Kidney (tissue), 14 donors: Measurements from ENCODE around the gene TBL1X. TPM values are rescaled to one million over a fixed set of nuclear protein-coding genes. Genes with fewer than 3 reads are reported as not detected.

ENCODE experiments used
- DNase-seq, 5 donors: peaks; one replicate each; pipeline ENCODE4 v3.0.0-alpha.2; 2013 to 2020
- FAIRE-seq: peaks from 2 replicates; lab custom pipeline; 2012; peaks lifted over from hg19 to GRCh38; lab: Jason Lieb, UNC
- H3K27ac ChIP-seq, 2 donors: one replicate each; pipeline ENCODE4 v1.7.0; 2013; ENCODE audit warnings: low read depth in 2 of 2, low read length in 2 of 2, inconsistent platforms in 1 of 2
- H3K27me3 ChIP-seq: one replicate; pipeline ENCODE4 v1.7.1; 2013; ENCODE audit warnings: low read length, inconsistent platforms; ENCODE audit not compliant: control insufficient read depth, insufficient read depth
- H3K36me3 ChIP-seq, 3 donors: one replicate each; pipeline versions ENCODE4 v1.7.0 to v1.7.1; 2013; ENCODE audit warnings: low read length in 3 of 3, control low read depth in 1 of 3, inconsistent platforms in 1 of 3; ENCODE audit not compliant: insufficient read depth in 3 of 3, control insufficient read depth in 2 of 3
- H3K4me1 ChIP-seq, 3 donors: one replicate each; pipeline versions ENCODE4 v1.7.0 to v1.7.1; 2013; ENCODE audit warnings: low read length in 3 of 3, inconsistent platforms in 1 of 3, low read depth in 1 of 3; ENCODE audit not compliant: control insufficient read depth in 2 of 3, insufficient read depth in 2 of 3
- H3K4me3 ChIP-seq, 3 donors: one replicate each; pipeline versions ENCODE4 v1.7.0 to v1.8.1; 2013; ENCODE audit warnings: low read length in 3 of 3, control low read depth in 1 of 3, inconsistent platforms in 1 of 3
- H3K9ac ChIP-seq, 3 donors: one replicate each; pipeline versions ENCODE4 v1.7.0 to v1.7.1; 2013; ENCODE audit warnings: low read length in 3 of 3, control low read depth in 1 of 3, inconsistent platforms in 1 of 3
- H3K9me3 ChIP-seq, 3 donors: one replicate each; pipeline versions ENCODE4 v1.7.0 to v1.7.1; 2013; ENCODE audit warnings: low read length in 3 of 3, control low read depth in 1 of 3, inconsistent platforms in 1 of 3; ENCODE audit not compliant: control insufficient read depth in 2 of 3, insufficient read depth in 1 of 3
- intact Hi-C: fragments of 100-400 bp; cut with DNase I; formaldehyde crosslinking; loops from one replicate; pipeline ENCODE4 v1.11.1; 2022
- polyA plus RNA-seq: library from polyadenylated mRNA; stranded (reverse); fragments of 350-450 nt; fragmentation: Illumina TruSeq; extraction: RNeasy Lipid Tissue Mini Kit (QIAGEN cat#74804); gene quantifications from one replicate; pipeline ENCODE4 v1.2.3, GENCODE V29; 2014; ENCODE audit warnings: low read depth, low replicate concordance; ENCODE audit not compliant: insufficient read depth
- total RNA-seq: library from RNA; stranded (reverse); fragmentation: NEBNext Ultra II Directional; extraction: Animal tissue kit (Norgen Biotek cat#: 25700); gene quantifications from one replicate; pipeline ENCODE4 v1.2.1, GENCODE V29; 2021
- TF ChIP-seq, protein P1 (sequence below): IDR thresholded peaks from 3 replicates; pipeline ENCODE4 v1.5.1; 2012; ENCODE audit warnings: mild to moderate bottlenecking, moderate library complexity, borderline replicate concordance; ENCODE audit not compliant: insufficient read depth; ENCODE audit errors: extremely low read depth
- donor health status: control.
- donor health status: control.
- donor health status: control.
- donor health status: control.
- donor health status: control.
- donor health status: DM: yes; HTN: yes; CAD: no.
- donor health status: Normal renal cell carcinoma (clear cell type).

The TBL1X gene
- total and polyA plus RNA-seq, 2 donors from 2014 or later, result 12.5 to 43.0 TPM

DNA sequence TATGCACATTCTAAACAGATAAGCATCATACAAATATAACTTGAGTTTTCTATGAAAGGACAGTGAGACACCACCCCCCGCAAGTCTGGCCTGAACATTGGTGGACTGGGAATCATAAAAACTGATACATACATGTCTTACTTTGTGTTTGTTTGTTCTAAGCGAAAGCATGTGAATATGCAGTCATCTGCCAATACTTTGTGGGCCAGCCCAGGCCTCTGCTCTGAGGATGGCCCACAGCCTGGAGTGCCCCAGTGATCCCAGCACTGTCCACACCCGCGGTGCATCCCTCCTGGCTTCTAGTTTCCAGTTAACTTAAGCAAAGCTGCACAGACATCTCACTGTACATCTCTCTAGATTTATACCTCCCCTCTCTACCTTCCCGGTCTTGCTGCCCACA lies 154.3 kb downstream of the TBL1X start:
- Histone ChIP-seq H3K9me3 (no peaks in the 10 kb centered on the region), H3K27me3 (no peaks in the 10 kb centered on the region), H3K27ac (no peak overlapping the region), H3K36me3 (no peaks in the 10 kb centered on the region), H3K4me1 (no peaks in the 10 kb centered on the region), H3K4me3 (no peak overlapping the region), H3K9ac (no peak overlapping the region)
- FAIRE-seq, result no peak
- TF ChIP-seq, protein P1, sequence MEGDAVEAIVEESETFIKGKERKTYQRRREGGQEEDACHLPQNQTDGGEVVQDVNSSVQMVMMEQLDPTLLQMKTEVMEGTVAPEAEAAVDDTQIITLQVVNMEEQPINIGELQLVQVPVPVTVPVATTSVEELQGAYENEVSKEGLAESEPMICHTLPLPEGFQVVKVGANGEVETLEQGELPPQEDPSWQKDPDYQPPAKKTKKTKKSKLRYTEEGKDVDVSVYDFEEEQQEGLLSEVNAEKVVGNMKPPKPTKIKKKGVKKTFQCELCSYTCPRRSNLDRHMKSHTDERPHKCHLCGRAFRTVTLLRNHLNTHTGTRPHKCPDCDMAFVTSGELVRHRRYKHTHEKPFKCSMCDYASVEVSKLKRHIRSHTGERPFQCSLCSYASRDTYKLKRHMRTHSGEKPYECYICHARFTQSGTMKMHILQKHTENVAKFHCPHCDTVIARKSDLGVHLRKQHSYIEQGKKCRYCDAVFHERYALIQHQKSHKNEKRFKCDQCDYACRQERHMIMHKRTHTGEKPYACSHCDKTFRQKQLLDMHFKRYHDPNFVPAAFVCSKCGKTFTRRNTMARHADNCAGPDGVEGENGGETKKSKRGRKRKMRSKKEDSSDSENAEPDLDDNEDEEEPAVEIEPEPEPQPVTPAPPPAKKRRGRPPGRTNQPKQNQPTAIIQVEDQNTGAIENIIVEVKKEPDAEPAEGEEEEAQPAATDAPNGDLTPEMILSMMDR, result no peak
- no peak for DNase-seq
- intact Hi-C loops, result no loop called here

DNA sequence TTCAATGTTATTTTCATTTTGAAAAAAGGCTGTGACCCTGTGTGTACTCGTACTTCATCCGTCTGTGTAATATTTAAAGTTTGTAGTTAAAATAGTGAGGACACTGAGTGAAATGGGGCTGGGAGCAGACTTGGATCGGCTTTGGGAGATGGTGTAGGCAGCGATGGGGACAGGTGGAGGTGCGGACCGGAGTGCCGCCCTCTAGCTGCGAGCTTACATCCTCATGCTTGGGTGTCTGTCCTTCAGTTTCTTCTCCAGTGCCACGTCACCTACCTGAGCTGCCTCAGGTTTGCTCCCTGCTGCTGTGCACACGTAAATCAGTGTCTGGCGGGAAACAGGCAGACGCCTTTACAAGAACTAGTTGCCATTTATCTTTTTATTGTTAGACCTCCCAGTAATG lies 154.7 kb downstream of the TBL1X start:
- no peaks in the 10 kb centered on the region for H3K27me3 ChIP-seq
- no peak overlapping the region for H3K27ac ChIP-seq
- no peak for DNase-seq
- no peaks in the 10 kb centered on the region for H3K4me1 ChIP-seq
- H3K9me3 ChIP-seq, result no peaks in the 10 kb centered on the region
- intact Hi-C loops, result no loop called here
- no peaks in the 10 kb centered on the region for H3K36me3 ChIP-seq
- no peak overlapping the region for H3K4me3 ChIP-seq
- TF ChIP-seq, protein P1, result no peak
- no peak for FAIRE-seq
- no peak overlapping the region for H3K9ac ChIP-seq

DNA sequence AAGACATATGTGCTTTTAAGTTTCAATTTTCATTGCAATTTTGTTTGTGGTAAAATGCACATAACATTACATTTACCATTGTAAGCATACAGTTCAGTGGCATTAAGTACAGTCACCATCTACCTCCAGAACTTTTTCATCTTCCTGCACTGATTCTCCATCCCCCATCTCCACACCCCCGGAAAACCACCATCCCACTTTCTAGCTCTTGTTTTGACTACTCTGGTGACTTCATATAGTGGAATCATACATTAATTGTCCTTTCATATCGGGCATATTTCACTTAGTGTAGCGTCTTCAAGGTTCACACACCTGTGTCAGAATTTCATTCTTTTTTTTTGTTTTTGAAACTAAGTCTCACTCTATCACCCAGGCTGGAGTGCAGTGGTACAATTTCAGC lies 157.3 kb downstream of the TBL1X start:
- no peak overlapping the region for H3K27ac ChIP-seq
- FAIRE-seq (no peak), DNase-seq (no peak)
- no peaks in the 10 kb centered on the region for H3K27me3 ChIP-seq
- intact Hi-C loops, result no loop called here
- TF ChIP-seq, protein P1, result no peak
- H3K9me3 ChIP-seq, result no peaks in the 10 kb centered on the region
- no peak overlapping the region for H3K9ac ChIP-seq
- no peaks in the 10 kb centered on the region for H3K36me3 ChIP-seq
- no peak overlapping the region for H3K4me3 ChIP-seq
- no peaks in the 10 kb centered on the region for H3K4me1 ChIP-seq

DNA sequence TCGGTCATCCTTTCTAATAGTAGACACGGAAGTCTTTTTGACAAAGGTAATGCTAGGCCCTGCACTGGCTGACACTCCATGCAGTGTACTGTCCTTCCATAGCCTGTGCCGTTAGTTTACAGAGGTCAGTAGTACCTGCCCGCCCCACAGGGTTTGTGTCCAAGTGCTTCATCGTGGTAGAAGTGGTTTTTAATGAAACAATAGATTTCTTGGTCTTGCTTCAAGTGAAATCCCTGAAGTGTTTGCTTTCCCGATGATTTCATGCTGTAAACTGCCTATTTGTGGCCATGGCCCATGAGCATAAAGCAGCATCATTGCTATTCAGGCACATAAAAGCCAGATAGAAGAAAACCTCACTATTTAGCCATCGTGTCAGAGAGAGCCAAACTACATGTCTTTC lies 161.5 kb downstream of the TBL1X start:
- DNase-seq (no peak), FAIRE-seq (no peak)
- no peak overlapping the region for H3K27ac ChIP-seq
- H3K9ac ChIP-seq, result no peak overlapping the region
- no peaks in the 10 kb centered on the region for H3K4me1 ChIP-seq
- TF ChIP-seq, protein P1, result no peak
- H3K36me3 ChIP-seq, result no peaks in the 10 kb centered on the region
- intact Hi-C loops, result no loop called here
- no peaks in the 10 kb centered on the region for H3K27me3 ChIP-seq
- H3K4me3 ChIP-seq, result no peak overlapping the region
- no peaks in the 10 kb centered on the region for H3K9me3 ChIP-seq
